Measurements from ENCODE around the gene PCSK9. TPM values are rescaled to one million over a fixed set of nuclear protein-coding genes. Genes with fewer than 3 reads are reported as not detected.

Gene PCSK9
- total and polyA plus RNA-seq, 2 of the 13 experiments (the other 11 are each of a cell fraction or from before 2014, with no cell fraction given) = 33.3 to 80.5 TPM

DNA sequence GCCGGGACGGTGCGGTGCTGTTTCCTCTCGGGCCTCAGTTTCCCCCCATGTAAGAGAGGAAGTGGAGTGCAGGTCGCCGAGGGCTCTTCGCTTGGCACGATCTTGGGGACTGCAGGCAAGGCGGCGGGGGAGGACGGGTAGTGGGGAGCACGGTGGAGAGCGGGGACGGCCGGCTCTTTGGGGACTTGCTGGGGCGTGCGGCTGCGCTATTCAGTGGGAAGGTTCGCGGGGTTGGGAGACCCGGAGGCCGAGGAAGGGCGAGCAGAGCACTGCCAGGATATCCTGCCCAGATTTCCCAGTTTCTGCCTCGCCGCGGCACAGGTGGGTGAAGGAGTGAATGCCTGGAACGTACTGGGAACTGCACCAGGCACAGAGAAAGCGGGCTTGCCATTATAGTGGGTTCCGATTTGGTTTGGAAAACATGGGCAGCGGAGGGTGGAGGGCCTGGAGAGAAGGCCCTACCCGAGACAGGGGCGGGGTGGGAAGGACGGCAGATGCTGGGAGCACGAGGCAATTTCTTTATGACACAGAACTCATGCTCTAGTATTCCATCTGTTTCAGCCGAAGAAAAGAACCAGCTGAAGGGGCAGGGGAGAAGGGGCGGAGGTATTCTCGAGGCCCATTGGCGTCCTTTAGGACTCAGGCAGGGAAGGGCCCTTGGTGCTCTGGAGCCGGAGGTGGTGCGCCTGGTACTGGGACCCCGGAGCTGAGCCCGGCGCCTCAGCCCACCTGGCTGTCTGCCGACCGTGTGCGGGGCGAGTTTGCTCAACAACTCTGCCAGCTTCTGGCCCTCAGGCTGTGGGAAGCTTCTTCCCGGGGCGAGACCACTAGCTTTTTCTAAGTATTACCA lies 960 bp downstream of the PCSK9 start (continued):
- TF ChIP-seq, protein P1, sequence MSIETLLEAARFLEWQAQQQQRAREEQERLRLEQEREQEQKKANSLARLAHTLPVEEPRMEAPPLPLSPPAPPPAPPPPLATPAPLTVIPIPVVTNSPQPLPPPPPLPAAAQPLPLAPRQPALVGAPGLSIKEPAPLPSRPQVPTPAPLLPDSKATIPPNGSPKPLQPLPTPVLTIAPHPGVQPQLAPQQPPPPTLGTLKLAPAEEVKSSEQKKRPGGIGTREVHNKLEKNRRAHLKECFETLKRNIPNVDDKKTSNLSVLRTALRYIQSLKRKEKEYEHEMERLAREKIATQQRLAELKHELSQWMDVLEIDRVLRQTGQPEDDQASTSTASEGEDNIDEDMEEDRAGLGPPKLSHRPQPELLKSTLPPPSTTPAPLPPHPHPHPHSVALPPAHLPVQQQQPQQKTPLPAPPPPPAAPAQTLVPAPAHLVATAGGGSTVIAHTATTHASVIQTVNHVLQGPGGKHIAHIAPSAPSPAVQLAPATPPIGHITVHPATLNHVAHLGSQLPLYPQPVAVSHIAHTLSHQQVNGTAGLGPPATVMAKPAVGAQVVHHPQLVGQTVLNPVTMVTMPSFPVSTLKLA (IDR thresholded peaks at IDR 0.05) = no peak
- TF ChIP-seq ELF1 (CRISPR knock-in tag; IDR thresholded peaks at IDR 0.05) (no peak), SNAPC2 (CRISPR knock-in tag; IDR thresholded peaks at IDR 0.05) (no peak), RFXANK (CRISPR knock-in tag; IDR thresholded peaks at IDR 0.05) (no peak), POLR2G (IDR thresholded peaks at IDR 0.05; ENCODE audit: low read depth, low read length) (no peak), ZSCAN12 (CRISPR knock-in tag; IDR thresholded peaks at IDR 0.05) (no peak), ZNF34 (CRISPR knock-in tag; IDR thresholded peaks at IDR 0.05; ENCODE audit: borderline replicate concordance) (no peak), ZNF468 (CRISPR knock-in tag; IDR thresholded peaks at IDR 0.05) (0 out of 2 replicates have a peak, but pooled peaks have one; percentile 13), ZNF790 (CRISPR knock-in tag; IDR thresholded peaks at IDR 0.05; ENCODE audit: borderline replicate concordance) (no peak), GABPB1 (CRISPR knock-in tag; IDR thresholded peaks at IDR 0.05) (0 out of 2 replicates have a peak, but pooled peaks have one; percentile 26), MEIS1 (CRISPR knock-in tag; IDR thresholded peaks at IDR 0.05; ENCODE audit: borderline replicate concordance) (no peak), ZNF263 (CRISPR knock-in tag; IDR thresholded peaks at IDR 0.05) (peak; percentile 92), NR2C2 (CRISPR knock-in tag; IDR thresholded peaks at IDR 0.05; ENCODE audit: borderline replicate concordance) (no peak), ZBTB8A (CRISPR knock-in tag; IDR thresholded peaks at IDR 0.05; ENCODE audit: borderline replicate concordance, low read depth) (no peak)
- TF ChIP-seq, protein P2, sequence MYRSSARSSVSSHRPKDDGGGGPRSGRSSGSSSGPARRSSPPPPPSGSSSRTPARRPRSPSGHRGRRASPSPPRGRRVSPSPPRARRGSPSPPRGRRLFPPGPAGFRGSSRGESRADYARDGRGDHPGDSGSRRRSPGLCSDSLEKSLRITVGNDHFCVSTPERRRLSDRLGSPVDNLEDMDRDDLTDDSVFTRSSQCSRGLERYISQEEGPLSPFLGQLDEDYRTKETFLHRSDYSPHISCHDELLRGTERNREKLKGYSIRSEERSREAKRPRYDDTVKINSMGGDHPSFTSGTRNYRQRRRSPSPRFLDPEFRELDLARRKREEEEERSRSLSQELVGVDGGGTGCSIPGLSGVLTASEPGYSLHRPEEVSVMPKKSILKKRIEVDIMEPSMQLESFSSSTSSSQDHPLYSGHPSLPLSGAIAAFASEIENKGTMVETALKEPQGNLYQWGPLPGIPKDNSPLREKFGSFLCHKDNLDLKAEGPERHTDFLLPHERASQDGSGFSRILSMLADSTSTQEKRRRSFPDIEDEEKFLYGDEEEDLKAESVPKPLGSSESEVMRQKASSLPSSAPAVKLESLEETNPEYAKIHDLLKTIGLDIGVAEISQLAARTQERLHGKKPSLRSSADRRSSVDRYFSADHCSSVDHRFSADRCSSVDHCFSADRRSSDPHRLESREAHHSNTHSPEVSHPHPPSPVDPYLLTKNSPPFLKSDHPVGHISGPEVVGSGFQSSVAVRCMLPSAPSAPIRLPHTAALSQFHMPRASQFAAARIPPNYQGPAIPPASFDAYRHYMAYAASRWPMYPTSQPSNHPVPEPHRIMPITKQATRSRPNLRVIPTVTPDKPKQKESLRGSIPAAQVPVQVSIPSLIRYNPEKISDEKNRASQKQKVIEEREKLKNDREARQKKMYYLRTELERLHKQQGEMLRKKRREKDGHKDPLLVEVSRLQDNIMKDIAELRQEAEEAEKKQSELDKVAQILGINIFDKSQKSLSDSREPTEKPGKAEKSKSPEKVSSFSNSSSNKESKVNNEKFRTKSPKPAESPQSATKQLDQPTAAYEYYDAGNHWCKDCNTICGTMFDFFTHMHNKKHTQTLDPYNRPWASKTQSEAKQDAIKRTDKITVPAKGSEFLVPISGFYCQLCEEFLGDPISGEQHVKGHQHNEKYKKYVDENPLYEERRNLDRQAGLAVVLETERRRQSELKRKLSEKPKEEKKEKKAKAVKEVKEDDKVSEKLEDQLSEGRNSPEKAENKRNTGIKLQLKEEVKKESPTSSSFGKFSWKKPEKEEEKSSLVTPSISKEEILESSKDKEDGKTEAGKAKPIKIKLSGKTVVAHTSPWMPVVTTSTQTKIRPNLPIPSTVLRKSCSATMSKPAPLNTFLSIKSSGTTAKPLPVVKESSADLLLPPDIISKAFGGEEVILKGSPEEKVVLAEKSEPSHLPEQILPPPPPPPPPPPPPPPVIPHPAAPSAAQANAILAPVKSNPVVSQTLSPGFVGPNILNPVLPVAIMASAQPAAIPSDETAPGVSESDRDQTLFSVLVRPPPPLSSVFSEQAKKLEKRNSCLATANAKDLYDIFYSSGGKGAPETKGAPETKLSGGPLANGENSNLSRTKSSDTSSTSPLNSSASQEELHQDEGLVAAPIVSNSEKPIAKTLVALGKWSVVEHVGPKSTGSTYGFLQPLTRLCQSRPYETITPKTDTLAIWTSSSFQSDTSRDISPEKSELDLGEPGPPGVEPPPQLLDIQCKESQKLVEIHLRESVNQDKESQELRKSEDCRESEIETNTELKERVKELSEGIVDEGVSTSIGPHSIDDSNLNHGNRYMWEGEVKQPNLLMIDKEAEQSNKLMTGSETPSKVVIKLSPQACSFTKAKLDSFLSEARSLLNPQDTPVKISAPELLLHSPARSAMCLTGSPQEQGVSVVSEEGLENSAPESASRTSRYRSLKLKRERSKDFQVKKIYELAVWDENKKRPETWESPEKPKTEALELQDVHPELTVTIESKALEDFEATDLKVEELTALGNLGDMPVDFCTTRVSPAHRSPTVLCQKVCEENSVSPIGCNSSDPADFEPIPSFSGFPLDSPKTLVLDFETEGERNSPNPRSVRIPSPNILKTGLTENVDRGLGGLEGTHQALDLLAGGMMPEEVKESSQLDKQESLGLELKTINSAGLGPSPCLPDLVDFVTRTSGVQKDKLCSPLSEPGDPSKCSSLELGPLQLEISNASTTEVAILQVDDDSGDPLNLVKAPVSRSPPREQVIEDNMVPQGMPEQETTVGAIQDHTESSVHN (CRISPR knock-in tag; IDR thresholded peaks at IDR 0.05) = no peak
- TF ChIP-seq, protein P3, sequence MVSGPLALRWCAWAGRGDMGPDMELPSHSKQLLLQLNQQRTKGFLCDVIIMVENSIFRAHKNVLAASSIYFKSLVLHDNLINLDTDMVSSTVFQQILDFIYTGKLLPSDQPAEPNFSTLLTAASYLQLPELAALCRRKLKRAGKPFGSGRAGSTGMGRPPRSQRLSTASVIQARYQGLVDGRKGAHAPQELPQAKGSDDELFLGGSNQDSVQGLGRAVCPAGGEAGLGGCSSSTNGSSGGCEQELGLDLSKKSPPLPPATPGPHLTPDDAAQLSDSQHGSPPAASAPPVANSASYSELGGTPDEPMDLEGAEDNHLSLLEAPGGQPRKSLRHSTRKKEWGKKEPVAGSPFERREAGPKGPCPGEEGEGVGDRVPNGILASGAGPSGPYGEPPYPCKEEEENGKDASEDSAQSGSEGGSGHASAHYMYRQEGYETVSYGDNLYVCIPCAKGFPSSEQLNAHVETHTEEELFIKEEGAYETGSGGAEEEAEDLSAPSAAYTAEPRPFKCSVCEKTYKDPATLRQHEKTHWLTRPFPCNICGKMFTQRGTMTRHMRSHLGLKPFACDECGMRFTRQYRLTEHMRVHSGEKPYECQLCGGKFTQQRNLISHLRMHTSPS (CRISPR knock-in tag; IDR thresholded peaks at IDR 0.05; ENCODE audit: low read depth) = 0 out of 2 replicates have a peak, but pooled peaks have one; percentile 8
